Activated CD4-positive, alpha-beta T cell treated with anti-CD3 and anti-CD28 coated beads for 24 hours (primary cell): ENCODE data around the gene FSTL3.
"Not testable (repeated sequence)": the region's sequence is repeated elsewhere in the genome, so short reads cannot be mapped to it uniquely, and the experiment has no call there.

Source experiments
- DNase-seq, 2 donors: peaks; one replicate each; pipeline ENCODE4 v3.0.0-alpha.2; 2020; ENCODE audit warnings: low read depth in 2 of 2

Gene FSTL3

DNA sequence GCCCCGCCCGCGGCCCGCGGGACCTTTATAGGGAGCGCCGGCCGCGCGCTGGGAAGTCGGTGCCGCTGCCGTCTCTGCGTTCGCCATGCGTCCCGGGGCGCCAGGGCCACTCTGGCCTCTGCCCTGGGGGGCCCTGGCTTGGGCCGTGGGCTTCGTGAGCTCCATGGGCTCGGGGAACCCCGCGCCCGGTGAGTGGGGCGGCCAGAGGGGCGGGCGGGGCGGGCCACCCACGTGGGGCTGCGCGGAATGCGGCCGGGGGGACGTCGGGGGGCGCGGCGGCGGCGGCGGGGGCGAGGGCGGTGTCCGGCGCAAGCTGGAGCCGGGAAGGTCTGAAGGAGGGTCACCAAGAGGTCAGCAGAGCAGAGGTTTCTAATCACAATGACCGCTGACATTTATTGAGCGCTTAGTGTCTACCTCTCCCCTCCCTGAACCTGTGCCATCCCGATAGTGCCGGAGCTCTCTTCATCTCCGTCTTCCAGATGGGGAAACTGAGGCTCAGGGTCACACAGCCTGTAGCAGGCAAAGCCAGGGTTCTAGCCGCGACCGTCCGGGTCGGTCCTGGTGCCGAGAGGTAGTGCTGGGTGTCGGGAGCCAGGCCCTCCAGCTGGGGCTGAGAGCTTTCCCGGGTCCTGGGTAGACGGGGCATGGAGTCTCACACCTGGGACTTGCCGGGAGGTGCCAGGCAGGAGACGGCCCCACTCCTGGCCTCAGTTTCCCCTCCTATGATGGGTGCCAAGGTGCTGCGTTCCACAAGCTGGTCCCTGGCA lies at the start of gene FSTL3:
FSTL3 (plus strand) TSS at position 54 of the 767 bp plus-strand sequence; CDS start at position 86, 32 bp downstream.
- no peak for DNase-seq

DNA sequence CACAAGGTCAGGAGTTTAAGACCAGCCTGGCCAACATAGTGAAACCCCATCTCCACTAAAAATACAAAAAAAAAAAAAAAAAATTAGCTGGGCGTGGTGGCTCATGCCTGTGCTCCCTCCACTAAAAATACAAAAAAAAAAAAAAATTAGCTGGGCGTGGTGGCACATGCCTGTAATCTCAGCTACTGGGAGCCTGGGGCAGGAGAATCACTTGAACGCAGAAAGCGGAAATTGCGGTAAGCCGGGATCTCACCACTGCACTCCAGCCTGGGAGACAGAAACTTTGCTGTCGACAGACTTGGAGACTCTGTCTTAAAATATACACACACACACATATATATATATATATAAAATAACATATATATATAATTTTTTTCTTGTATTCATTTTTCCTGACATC lies 49.6 kb upstream of the FSTL3 start:
- not testable (repeated sequence) for DNase-seq

DNA sequence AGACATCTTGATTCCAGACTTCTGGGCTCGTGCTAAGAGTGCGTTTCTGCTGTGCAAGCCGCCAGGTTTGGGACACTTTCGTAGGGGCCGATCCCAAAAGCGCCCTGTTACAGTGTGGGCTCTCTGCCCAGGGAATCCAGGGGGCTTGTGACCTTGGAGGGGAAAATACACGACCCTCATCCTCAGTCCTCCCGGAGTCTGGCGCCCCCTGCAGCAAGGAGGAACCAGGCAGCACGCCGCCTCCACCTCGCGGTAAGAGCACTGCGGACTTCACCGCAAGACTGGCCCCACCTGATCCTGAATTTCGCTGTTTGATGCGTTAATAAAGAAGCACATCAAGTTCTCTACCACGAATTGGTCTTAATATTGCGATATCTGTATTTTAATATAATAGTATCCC lies 48.0 kb upstream of the FSTL3 start:
- DNase-seq, result no peak

DNA sequence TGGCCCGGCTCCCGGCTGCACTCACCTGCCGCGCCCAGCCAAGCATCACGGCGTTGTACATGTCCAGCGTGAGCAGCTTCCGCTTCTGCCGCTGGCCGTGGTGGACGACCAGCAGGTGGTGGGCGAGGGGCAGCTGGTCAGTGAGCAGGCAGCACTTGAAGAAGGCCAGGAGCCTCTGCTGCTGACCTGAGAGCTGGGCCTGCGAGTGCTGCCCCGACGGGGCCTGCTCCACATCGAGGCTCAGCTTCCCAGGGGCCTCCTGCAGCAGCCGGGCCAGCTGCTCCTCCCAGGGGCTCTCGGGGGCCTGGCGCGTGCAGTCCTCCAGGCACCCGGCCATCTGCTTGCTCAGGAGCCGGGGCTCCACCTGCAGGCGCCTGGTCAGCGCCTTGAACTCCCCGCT lies 46.7 kb upstream of the FSTL3 start:
- not testable (repeated sequence) for DNase-seq

DNA sequence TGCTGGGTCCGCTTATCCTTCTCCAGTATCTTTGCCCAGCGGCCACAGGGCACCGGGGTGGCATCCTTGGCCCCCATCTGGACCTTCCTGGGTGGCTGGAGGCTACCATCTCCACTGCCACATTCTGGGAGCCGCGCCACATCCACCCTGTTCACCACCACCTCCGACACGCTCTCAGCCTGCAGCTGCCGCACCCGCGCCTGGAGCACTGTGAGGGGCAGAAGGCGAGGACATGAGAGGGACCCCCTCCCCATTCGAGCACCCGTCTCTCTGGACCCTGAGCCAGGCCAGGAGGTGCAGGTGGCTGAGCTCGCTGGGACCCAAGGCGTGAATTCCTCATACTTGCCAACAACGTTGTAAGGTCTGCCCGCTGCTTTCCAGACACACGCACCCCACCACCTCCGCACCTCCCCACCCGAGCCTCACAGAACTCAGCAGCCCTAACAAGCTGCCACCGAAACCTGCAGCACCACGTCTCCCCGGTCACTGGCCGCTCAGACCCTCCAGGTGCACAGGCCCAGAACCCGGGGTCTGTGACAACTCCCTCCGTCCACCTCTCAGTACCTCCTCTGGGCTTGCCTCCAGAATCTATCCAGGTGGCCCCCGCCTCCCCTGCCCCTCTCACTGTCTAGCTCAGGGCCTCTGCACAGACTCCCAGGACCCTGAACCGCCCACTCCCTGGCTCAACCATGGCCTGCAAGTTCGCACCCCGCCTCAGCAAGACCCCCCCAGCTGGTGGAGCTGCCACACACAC lies 46.1 kb upstream of the FSTL3 start:
- DNase-seq, result no peak

DNA sequence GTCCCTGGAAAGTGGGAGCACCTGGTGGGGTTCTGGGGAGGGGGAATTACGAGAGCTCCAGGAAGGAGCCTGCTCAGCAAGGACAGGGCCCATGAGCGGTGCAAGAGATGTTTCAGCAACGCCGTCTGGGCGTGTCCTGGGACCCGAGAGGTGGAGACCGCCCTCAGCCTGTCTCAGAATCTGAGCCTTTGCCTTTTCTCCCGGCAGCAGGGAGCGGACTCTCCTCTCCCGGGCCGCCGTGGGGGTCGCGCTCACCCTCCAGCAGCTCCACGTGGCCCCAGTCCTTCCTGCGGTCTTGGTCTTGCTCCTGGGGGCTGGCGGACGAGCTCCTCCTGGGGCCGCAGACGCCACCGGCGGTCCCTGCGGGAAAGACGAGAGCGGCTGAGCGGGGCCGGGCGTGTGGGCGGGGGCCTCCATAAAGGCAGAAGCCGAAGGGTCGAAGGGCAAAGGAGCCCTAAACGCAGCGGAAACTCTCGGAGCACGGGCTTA lies 43.6 kb upstream of the FSTL3 start:
- DNase-seq, result peak in 1 of 2 donors; percentile 48

DNA sequence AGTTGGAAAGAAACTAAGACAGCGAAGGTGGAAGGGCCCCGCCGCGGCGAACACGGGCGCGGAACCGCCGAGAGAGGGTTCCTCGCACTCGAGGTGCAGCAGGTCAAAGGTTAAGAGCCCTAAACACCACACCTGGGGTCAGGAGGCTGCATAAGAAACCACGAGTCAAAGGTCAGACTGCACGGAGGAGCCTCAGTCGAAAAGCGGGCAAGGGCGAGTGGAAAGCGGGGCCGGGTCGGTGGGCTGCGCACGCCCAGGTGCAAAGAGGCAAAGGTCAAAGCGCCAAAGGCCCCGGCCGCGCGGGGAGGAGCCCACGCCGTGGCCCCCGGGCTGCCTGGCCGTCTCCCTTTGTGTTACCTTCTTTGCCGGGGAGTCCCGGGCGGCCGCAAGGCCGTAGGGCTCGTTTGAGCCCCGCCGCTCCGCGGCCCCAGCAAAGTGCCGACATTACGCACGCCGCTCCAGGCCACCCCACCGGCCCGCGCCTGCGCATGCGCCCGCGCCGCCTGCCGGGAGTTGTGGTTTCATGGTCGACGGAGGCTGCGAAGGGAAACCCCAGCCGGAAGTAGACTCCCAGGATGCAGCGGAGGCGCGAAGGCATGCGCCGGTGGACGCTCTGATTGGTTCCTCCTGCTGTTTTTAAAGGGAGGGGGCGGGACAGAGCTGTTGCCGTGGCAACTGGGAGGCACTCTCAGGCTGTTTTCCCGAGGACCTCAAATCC lies 43.0 kb upstream of the FSTL3 start, which contains the start of gene POLRMT:
POLRMT (minus strand) TSS at position 470 of the 718 bp plus-strand sequence; CDS start at position 445, 25 bp downstream.
- DNase-seq, result peak; percentile 90 to 93

DNA sequence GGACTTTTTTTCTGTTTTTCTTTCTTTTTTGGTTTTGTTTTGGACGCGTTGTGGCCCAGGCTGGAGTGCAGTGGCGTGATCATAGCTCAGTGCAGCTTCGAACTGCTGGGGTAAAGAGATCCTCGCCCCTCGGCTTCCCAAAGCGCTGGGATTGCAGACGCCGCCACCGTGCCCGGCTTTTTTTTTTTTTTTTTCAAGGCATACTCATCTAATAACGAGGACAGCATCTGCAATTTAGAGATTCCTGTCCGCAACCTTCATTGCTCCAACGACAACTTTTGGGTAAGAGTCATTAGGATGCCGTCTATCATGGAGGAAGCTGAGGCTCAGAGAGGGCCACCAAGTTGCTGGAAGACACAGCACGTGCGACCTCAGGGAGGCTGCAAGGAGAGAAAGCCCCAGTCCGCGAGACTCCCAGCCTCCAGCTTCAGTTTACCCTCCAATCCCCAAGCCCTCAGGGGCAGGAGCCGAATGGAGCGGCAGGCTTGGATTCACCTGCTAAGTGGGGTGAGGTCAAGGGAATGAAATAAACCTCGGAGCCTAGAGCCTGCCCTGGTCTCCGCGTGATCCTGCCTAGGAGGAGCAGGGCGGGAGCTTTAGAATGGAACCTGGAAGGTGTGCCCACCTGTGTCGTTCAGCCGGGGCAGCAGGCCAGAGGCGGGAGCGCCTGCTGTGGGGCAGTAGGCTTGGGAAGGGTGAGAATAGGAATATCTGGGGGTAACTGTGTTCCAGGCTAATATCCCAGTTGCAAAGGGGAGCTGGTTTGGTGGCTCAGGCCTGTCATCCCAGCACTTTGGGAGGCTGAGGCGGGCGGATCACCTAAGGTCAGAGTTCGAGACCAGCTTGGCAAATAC lies 42.2 kb upstream of the FSTL3 start:
- DNase-seq, result no peak

DNA sequence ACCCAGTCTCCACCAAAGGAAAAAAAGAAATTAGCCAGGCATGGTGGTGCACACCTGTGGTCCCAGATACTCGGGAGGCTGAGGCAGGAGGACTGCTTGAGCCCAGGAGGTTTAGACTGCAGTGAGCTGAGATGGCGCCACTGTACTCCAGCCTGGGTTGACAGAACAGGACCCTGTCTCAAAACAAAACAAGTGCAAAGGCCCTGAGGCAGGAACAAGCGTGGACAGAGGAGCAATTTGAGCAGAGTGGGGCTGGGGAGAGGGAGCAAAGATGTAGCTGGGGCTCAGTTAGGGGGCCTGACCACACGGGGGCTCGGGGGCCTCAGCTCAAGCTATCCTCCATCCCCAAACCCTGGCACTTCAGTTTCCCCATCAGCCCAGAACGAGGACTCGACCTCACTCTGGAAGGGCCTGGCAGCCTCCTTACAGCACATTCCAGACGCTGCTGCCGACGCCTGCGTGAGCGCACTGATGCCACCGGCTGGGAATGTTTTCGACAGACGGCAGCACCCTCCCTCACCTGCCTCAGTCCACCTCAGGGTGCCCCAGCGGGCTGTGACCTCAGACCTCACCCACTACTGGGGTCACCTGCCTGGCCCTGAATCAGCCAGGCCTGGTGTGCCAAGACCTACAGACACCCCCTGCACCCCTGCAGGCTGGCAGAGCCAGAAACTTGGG lies 41.1 kb upstream of the FSTL3 start:
- no peak for DNase-seq

DNA sequence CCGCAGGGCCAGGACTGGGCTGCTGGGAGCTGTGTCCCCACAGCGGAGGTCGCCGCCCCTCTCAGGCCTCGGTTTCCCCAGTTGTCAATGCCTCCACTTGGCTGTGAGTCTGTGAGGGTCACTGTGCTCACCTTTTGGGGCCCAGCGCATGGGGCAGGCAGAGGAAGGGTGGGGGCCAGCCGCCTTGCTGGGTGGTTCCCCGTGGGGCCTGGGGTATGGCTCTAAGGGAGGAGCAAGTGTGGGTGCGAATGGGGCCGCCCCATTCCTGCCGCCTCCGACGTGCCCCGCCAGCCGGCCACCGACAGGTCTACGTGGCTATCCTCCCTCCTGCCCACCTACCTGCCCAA lies 37.3 kb upstream of the FSTL3 start:
- DNase-seq, result no peak

DNA sequence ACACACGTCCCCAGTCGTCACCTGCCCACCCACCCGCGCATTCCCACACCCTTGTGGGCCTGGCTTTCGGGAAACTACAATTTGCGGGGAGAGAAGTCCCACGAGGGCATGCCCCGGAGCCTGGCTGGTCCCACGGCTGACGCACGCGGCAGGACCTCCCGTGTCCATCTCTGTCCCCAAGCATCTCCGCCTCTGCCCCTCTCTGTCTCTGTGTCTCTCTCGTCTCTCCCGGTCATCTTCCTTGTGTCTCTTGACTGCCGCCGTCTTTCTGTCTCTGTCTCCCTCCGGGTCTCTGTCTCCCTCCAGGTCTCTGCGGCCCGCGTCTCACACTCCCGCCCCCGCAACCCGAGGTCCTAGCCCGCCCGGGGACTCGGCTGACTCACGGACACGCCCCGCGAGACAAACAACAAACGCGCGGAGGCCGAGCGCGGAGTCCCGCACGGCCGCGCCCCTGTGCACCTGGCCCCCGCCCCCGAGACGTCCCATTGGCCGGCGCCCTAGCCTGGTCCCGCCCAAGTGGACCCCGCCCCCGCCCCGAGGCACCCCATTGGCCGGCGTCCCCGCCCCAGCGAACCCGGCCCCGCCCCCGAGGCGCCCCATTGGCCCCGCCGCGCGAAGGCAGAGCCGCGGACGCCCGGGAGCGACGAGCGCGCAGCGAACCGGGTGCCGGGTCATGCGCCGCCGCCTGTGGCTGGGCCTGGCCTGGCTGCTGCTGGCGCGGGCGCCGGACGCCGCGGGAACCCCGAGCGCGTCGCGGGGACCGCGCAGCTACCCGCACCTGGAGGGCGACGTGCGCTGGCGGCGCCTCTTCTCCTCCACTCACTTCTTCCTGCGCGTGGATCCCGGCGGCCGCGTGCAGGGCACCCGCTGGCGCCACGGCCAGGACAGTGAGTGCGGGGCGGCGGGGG lies 36.7 kb upstream of the FSTL3 start, which contains the start of gene FGF22:
FGF22 (plus strand) TSS at position 627 of the 908 bp plus-strand sequence; CDS start at position 674, 47 bp downstream.
- peak; percentile 93 to 95 for DNase-seq

DNA sequence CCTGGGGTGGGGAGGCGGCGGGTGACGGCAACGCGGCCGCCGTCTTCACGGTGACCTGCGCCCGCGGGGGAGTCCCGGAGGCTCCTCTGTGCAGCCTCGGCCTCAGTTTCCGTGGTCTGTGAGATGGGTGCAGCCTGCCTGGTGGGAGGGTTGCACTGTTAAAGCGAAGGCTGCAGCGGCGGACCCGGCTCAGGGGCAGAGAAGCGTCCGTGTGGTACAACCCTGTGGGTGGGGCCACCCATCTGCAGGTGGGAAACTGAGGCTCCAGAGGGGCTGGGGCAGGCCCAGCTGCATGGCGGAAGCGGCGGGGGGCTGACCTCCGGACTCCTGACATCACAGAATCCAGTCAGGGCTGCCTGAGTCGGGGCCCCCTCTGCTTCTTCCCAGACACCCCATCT lies 36.0 kb upstream of the FSTL3 start:
- no peak for DNase-seq

DNA sequence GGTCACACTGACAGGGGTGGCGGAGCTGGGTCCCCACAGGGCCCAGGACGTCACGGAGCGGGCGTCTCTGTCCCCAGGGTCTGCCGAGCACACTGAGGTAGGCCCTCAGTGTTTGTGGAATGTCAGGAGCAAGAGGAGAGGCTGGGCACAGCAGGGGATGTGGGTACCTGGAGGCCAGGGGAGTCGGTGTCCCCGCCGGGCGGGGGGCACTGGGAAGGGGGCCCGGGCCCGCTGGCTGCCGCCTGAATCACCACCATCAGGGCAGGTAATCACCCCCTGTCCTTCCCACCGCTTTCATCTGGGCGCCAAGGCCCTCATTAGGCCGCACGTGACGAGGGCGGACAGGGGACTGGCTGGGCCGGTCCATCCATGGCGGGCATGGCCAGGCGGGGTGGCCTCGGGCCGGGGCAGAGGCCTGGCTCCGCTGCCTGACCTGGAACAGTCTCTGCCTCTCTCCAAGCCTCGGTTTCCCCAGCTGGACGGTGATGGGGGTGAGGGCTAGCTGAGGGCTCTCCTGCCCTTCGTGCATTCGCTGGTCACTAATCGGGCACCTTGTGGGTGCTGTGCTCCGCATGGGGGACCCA lies 35.5 kb upstream of the FSTL3 start:
- DNase-seq, result no peak

DNA sequence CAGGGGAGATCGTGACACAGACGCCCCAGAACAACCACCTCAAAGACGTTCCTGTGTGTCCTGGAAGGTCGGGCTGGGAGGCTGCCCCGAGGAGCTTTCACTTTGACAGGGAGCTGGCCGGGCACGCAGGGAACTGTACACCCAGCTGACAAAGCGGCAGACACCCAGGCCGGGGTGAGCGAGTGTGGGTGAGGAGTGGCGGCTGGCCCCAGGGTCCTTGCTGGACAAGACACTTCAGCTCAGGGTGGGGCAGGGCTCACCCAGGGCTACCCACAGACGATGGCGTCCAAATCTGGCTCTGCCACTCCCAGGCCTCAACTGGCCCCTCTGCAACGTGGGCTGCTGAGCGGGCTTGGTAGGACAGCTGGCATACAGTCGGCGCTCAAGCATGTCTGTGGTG lies 34.5 kb upstream of the FSTL3 start:
- no peak for DNase-seq

DNA sequence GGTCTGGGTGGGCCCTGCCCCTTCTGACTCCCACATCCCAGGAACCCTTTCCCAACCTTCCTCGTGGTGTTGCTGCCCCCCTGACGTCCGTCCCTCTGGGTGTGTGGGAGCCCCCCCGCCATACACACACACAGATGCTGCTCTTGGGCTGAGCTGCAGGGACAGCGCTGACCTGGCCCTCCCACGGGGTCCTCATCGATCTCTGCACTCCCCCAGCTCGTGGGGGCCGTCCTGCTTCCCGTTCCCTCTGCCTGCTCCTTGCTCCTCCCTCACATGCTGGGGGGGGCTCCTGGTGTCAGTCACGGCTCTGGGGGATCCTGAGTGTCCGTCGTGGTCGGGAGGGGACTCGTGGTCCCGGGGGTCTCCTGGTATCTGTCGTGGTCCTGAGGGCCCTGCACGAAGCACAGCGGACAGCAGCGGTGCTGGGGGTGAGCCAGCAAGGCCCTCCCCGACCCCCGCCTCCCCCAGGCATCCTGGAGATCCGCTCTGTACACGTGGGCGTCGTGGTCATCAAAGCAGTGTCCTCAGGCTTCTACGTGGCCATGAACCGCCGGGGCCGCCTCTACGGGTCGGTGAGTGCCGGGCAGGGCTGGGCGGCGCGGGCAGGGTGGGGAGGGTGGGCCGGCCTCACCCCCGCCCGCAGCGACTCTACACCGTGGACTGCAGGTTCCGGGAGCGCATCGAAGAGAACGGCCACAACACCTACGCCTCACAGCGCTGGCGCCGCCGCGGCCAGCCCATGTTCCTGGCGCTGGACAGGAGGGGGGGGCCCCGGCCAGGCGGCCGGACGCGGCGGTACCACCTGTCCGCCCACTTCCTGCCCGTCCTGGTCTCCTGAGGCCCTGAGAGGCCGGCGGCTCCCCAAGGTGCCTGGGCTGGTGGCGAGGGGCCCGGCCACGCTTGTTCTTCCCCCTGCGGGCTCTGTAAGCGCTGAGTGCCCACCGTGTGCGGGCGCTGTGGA lies 33.1 kb upstream of the FSTL3 start:
- DNase-seq, result no peak

DNA sequence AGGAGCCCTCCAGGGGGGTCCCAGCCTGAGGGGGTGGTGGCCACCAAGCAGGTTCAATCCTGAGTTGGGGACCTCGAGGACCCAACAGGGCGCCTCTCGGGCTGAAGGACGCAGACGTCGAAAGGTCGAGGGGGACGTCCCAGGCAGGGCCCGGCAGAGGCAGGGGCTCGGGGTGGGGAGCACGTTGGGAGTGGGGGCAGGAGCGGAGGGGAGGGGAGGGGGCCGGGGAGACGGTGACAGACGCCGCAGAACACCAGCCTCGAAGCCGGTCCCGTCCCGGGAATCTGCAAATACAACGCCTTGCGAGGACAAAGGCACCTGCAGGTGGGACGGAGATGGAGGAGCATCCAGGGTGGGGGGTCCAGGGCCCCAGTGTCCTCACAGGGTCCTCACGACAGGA lies 32.5 kb upstream of the FSTL3 start:
- no peak for DNase-seq

DNA sequence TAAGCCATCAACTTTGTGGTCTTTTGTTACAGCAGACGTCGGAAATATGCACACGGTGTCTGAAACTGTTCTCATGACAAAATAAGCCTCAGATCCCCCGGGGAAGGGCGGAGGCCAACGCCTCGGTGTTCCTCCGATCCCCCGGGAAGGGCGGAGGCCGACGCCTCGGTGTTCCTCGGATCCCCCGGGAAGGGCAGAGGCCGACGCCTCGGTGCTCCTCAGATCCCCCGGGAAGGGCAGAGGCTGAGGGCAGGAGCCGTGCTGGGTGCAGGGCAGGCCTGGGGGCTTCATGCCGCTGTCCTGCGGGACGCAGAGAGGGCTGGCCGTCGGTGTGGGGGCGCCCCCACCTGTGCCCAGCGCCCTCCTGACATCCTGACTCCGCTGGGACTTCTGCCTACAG lies 31.8 kb upstream of the FSTL3 start:
- no peak for DNase-seq

DNA sequence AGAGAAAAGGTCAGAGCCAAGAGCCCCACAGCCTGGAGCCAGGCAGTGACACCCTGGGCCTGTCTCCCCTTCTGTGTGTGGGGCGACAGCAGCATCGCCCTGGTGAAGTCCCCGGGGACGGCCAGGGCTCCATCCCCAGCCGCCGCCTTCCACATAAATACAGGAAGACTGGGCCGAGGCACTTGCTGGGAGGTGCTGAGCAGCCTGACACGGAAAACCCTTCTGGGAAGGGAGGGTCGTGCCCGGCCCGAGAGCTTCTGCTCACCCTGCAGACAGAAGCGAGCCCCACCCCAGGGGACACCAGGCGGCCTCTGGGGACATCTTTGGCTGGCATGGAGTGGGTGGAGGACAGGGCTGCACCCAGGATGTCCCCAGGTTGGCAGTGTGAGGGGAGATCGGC lies 31.4 kb upstream of the FSTL3 start:
- no peak for DNase-seq
